ENCODE data around the gene LRCH1. TPM values are rescaled to one million over a fixed set of nuclear protein-coding genes. Genes with fewer than 3 reads are reported as not detected.

Gene LRCH1
- polyA plus RNA-seq, 1 donor (not counting 4 experiments of a cell fraction or from before 2014, with no cell fraction given) = 16.2 TPM

DNA sequence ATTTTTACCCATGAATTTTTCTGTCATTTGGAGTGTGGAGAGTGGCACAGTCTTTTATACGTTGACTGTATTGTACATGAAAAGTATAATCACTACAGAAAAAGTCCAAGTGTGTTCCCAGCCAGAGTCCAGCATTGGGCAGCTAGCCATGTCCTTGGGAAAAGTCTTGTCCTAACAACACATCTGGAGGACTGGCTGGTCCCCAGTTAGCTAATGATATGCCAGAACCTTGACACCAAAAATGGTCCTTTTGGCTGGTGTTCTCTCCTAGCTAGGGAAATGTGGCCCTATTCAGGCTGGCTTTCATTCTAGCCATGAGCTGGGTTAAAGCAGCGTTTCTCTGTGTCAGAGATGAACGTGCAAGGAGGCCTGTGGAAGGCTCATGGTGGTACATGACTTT is 145.0 kb downstream of the LRCH1 start:
- Histone ChIP-seq H3K27me3 (ENCODE audit: control insufficient read depth, extremely low read depth, insufficient read depth, low read length) (no peaks in the 10 kb centered on the region), H3K9me1 (ENCODE audit: control insufficient read depth, extremely low read depth, insufficient read depth, low read length) (no peaks in the 10 kb centered on the region), H3K4me2 (ENCODE audit: control insufficient read depth, extremely low read depth, insufficient read depth, low read depth, low read length) (no peak overlapping the region), H3K4me3 (ENCODE audit: control insufficient read depth in 2 of 3, extremely low read depth in 1 of 3, insufficient read depth in 2 of 3, low read depth in 1 of 3, low read length in 3 of 3) (no peak overlapping the region), H3K27ac (ENCODE audit: control insufficient read depth, insufficient read depth, low read length) (no peak overlapping the region), H4K20me1 (ENCODE audit: control insufficient read depth, extremely low read depth, insufficient read depth, low read length) (no peaks in the 10 kb centered on the region), H3K79me2 (ENCODE audit: control insufficient read depth, insufficient read depth, low read length) (no peaks in the 10 kb centered on the region), H3K9ac (ENCODE audit: control insufficient read depth, extremely low read depth, insufficient read depth, low read length) (no peak overlapping the region), H3K4me1 (ENCODE audit: control insufficient read depth, extremely low read depth, insufficient read depth, low read length) (no peaks in the 10 kb centered on the region), H3K9me3 (ENCODE audit: control insufficient read depth, low read depth, low read length) (no peaks in the 10 kb centered on the region), H2AFZ (ENCODE audit: control insufficient read depth, low read length) (no peak overlapping the region), H3K36me3 (ENCODE audit: control insufficient read depth in 2 of 2, extremely low read depth in 1 of 2, insufficient read depth in 2 of 2, low read length in 2 of 2) (peaks cover 14 to 29% of the 10 kb centered on the region in 2 experiments)
- no peak for TF ChIP-seq EZH2 (IDR thresholded peaks at IDR 0.05; ENCODE audit: low read length)
- TF ChIP-seq, protein P1, sequence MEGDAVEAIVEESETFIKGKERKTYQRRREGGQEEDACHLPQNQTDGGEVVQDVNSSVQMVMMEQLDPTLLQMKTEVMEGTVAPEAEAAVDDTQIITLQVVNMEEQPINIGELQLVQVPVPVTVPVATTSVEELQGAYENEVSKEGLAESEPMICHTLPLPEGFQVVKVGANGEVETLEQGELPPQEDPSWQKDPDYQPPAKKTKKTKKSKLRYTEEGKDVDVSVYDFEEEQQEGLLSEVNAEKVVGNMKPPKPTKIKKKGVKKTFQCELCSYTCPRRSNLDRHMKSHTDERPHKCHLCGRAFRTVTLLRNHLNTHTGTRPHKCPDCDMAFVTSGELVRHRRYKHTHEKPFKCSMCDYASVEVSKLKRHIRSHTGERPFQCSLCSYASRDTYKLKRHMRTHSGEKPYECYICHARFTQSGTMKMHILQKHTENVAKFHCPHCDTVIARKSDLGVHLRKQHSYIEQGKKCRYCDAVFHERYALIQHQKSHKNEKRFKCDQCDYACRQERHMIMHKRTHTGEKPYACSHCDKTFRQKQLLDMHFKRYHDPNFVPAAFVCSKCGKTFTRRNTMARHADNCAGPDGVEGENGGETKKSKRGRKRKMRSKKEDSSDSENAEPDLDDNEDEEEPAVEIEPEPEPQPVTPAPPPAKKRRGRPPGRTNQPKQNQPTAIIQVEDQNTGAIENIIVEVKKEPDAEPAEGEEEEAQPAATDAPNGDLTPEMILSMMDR (optimal IDR thresholded peaks at IDR 0.05 in 1 of 3, IDR thresholded peaks at IDR 0.05 in 1 of 3, conservative IDR thresholded peaks at IDR 0.05 in 1 of 3; ENCODE audit: extremely low read depth in 1 of 3, insufficient read depth in 2 of 3, low read length in 3 of 3) = no peak
- dilution Hi-C loops (cut with MboI; ENCODE audit: extremely low pct_ligation_motif_present, low sequenced_read_pairs) = no loop called here
- FAIRE-seq (no peak), DNase-seq (ENCODE audit: low read depth, low spot score) (no peak)

DNA sequence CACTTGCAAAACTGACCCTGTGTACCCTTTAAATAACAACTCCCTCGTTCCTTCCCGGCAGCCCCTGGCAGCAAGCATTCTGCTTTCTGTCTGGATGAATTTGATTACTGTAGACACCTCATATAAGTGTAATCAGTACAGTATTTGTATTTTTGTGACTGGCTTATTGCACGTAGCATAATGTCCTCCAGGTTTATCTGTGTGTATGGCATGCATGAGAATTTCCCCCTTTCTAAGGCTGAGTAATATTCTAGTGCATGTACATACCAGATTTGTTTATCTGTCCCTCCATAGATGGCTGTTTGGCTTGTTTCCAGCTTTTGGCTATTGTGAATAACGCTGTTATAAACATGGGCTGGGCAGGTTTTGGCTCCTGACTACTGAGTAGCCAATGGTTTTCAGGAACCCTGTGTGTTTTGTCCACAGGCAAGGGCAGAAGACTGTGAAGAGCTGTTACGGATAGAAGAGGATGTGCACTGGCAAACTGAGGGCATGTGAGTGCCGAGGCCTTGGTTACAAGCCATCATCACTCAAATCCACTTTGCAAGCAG is 146.0 kb downstream of the LRCH1 start:
- Histone ChIP-seq H3K9me1 (ENCODE audit: control insufficient read depth, extremely low read depth, insufficient read depth, low read length) (no peaks in the 10 kb centered on the region), H3K9me3 (ENCODE audit: control insufficient read depth, low read depth, low read length) (no peaks in the 10 kb centered on the region), H3K4me3 (ENCODE audit: control insufficient read depth in 2 of 3, extremely low read depth in 1 of 3, insufficient read depth in 2 of 3, low read depth in 1 of 3, low read length in 3 of 3) (no peak overlapping the region), H3K4me2 (ENCODE audit: control insufficient read depth, extremely low read depth, insufficient read depth, low read depth, low read length) (no peak overlapping the region), H3K27ac (ENCODE audit: control insufficient read depth, insufficient read depth, low read length) (no peak overlapping the region), H2AFZ (ENCODE audit: control insufficient read depth, low read length) (no peak overlapping the region), H3K27me3 (ENCODE audit: control insufficient read depth, extremely low read depth, insufficient read depth, low read length) (no peaks in the 10 kb centered on the region), H3K79me2 (ENCODE audit: control insufficient read depth, insufficient read depth, low read length) (no peaks in the 10 kb centered on the region), H3K36me3 (ENCODE audit: control insufficient read depth in 2 of 2, extremely low read depth in 1 of 2, insufficient read depth in 2 of 2, low read length in 2 of 2) (peaks cover 12 to 24% of the 10 kb centered on the region in 2 experiments), H4K20me1 (ENCODE audit: control insufficient read depth, extremely low read depth, insufficient read depth, low read length) (no peaks in the 10 kb centered on the region), H3K9ac (ENCODE audit: control insufficient read depth, extremely low read depth, insufficient read depth, low read length) (no peak overlapping the region), H3K4me1 (ENCODE audit: control insufficient read depth, extremely low read depth, insufficient read depth, low read length) (no peaks in the 10 kb centered on the region)
- TF ChIP-seq, protein P1 (optimal IDR thresholded peaks at IDR 0.05 in 1 of 3, IDR thresholded peaks at IDR 0.05 in 1 of 3, conservative IDR thresholded peaks at IDR 0.05 in 1 of 3; ENCODE audit: extremely low read depth in 1 of 3, insufficient read depth in 2 of 3, low read length in 3 of 3) = no peak
- TF ChIP-seq EZH2 (IDR thresholded peaks at IDR 0.05; ENCODE audit: low read length) = no peak
- DNase-seq (ENCODE audit: low read depth, low spot score) (no peak), FAIRE-seq (no peak)
- dilution Hi-C loops (cut with MboI; ENCODE audit: extremely low pct_ligation_motif_present, low sequenced_read_pairs) = no loop called here
